ENCODE data around the gene CCL5.
A peak's percentile ranks its signal among the peaks of the same experiment; 100 is the strongest.

CCL5 gene

GRCh38 chr17:35903451-35903850, 23.3 kb upstream of the CCL5 start (continued):
- no peak for TF ChIP-seq SP7 (tag by site-specific recombination; IDR thresholded peaks at IDR 0.05)
- TF ChIP-seq KLF9 (tag by site-specific recombination; IDR thresholded peaks at IDR 0.05; ENCODE audit: low read depth) = no peak
- TF ChIP-seq ZNF354C (tag by site-specific recombination; IDR thresholded peaks at IDR 0.05; ENCODE audit: borderline replicate concordance, low read depth) = 0 out of 2 replicates have a peak, but pooled peaks have one; percentile 38
- TF ChIP-seq ZNF664 (tag by site-specific recombination; IDR thresholded peaks at IDR 0.05) = peak; percentile 75
- 0 out of 2 replicates have a peak, but pooled peaks have one; percentile 29 for TF ChIP-seq RBAK (tag by site-specific recombination; IDR thresholded peaks at IDR 0.05)
- TF ChIP-seq, protein P1, sequence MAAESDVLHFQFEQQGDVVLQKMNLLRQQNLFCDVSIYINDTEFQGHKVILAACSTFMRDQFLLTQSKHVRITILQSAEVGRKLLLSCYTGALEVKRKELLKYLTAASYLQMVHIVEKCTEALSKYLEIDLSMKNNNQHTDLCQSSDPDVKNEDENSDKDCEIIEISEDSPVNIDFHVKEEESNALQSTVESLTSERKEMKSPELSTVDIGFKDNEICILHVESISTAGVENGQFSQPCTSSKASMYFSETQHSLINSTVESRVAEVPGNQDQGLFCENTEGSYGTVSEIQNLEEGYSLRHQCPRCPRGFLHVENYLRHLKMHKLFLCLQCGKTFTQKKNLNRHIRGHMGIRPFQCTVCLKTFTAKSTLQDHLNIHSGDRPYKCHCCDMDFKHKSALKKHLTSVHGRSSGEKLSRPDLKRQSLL (tag by site-specific recombination; IDR thresholded peaks at IDR 0.05) = no peak
- TF ChIP-seq ZNF404 (tag by site-specific recombination; IDR thresholded peaks at IDR 0.05) = 0 out of 2 replicates have a peak, but pooled peaks have one; percentile 17
- TF ChIP-seq ZBTB1 (tag by site-specific recombination; IDR thresholded peaks at IDR 0.05) = no peak
- TF ChIP-seq ZNF596 (tag by site-specific recombination; IDR thresholded peaks at IDR 0.05) = no peak
- peak; percentile 81 for TF ChIP-seq ZNF623 (tag by site-specific recombination; IDR thresholded peaks at IDR 0.05)
- 0 out of 2 replicates have a peak, but pooled peaks have one; percentile 48 for TF ChIP-seq ZNF292 (tag by site-specific recombination; IDR thresholded peaks at IDR 0.05; ENCODE audit: borderline replicate concordance, low read depth)
- 0 out of 2 replicates have a peak, but pooled peaks have one; percentile 46 for TF ChIP-seq ZNF433 (tag by site-specific recombination; IDR thresholded peaks at IDR 0.05; ENCODE audit: low read depth)
- TF ChIP-seq FEZF1 (tag by site-specific recombination; IDR thresholded peaks at IDR 0.05) = no peak
- TF ChIP-seq, protein P2, sequence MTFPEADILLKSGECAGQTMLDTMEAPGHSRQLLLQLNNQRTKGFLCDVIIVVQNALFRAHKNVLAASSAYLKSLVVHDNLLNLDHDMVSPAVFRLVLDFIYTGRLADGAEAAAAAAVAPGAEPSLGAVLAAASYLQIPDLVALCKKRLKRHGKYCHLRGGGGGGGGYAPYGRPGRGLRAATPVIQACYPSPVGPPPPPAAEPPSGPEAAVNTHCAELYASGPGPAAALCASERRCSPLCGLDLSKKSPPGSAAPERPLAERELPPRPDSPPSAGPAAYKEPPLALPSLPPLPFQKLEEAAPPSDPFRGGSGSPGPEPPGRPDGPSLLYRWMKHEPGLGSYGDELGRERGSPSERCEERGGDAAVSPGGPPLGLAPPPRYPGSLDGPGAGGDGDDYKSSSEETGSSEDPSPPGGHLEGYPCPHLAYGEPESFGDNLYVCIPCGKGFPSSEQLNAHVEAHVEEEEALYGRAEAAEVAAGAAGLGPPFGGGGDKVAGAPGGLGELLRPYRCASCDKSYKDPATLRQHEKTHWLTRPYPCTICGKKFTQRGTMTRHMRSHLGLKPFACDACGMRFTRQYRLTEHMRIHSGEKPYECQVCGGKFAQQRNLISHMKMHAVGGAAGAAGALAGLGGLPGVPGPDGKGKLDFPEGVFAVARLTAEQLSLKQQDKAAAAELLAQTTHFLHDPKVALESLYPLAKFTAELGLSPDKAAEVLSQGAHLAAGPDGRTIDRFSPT (tag by site-specific recombination; IDR thresholded peaks at IDR 0.05) = no peak
- TF ChIP-seq ZNF501 (tag by site-specific recombination; IDR thresholded peaks at IDR 0.05) = no peak
- peak; percentile 81 for TF ChIP-seq ZNF426 (tag by site-specific recombination; IDR thresholded peaks at IDR 0.05)
- TF ChIP-seq ZNF37A (tag by site-specific recombination; IDR thresholded peaks at IDR 0.05) = no peak
- TF ChIP-seq ZBTB21 (tag by site-specific recombination; IDR thresholded peaks at IDR 0.05) = 0 out of 2 replicates have a peak, but pooled peaks have one; percentile 20
- TF ChIP-seq ZBTB11 (tag by site-specific recombination; conservative IDR thresholded peaks at IDR 0.05; ENCODE audit: low read depth) = peak; percentile 72
- peak; percentile 67 for TF ChIP-seq REST (tag by site-specific recombination; IDR thresholded peaks at IDR 0.05)
- no peak for TF ChIP-seq ZNF114 (tag by site-specific recombination; IDR thresholded peaks at IDR 0.05)
- TF ChIP-seq ZFHX2 (tag by site-specific recombination; conservative IDR thresholded peaks at IDR 0.05) = no peak
- TF ChIP-seq ZIC2 (tag by site-specific recombination; IDR thresholded peaks at IDR 0.05) = no peak
- TF ChIP-seq TCF7L2 (IDR thresholded peaks at IDR 0.05; ENCODE audit: borderline replicate concordance, low read depth, low read length) = no peak
- TF ChIP-seq ZNF548 (tag by site-specific recombination; IDR thresholded peaks at IDR 0.05) = no peak
- peak; percentile 33; the same call in 1 of the 2 replicates for TF ChIP-seq ZNF341 (tag by site-specific recombination; IDR thresholded peaks at IDR 0.05; ENCODE audit: low read depth)
- no peak for TF ChIP-seq ZNF416 (tag by site-specific recombination; IDR thresholded peaks at IDR 0.05)
- peak; percentile 32 for TF ChIP-seq ZNF654 (tag by site-specific recombination; IDR thresholded peaks at IDR 0.05; ENCODE audit: low read depth)
- peak; percentile 64; the same call in 1 of the 2 replicates for TF ChIP-seq ZNF138 (tag by site-specific recombination; IDR thresholded peaks at IDR 0.05; ENCODE audit: borderline replicate concordance)
- no peak for TF ChIP-seq ZNF157 (tag by site-specific recombination; IDR thresholded peaks at IDR 0.05)
- peak; percentile 53; the same call in 1 of the 2 replicates for TF ChIP-seq ZNF140 (tag by site-specific recombination; IDR thresholded peaks at IDR 0.05)
- TF ChIP-seq ZNF629 (tag by site-specific recombination; IDR thresholded peaks at IDR 0.05) = peak; percentile 37; the same call in 1 of the 2 replicates
